ENCODE data around the gene LPIN3. TPM values are rescaled to one million over a fixed set of nuclear protein-coding genes. Genes with fewer than 3 reads are reported as not detected.

LPIN3 gene
- total and polyA plus RNA-seq, 2 donors (not counting 3 experiments of a cell fraction or from before 2014, with no cell fraction given): 2.1 to 3.0 TPM

DNA sequence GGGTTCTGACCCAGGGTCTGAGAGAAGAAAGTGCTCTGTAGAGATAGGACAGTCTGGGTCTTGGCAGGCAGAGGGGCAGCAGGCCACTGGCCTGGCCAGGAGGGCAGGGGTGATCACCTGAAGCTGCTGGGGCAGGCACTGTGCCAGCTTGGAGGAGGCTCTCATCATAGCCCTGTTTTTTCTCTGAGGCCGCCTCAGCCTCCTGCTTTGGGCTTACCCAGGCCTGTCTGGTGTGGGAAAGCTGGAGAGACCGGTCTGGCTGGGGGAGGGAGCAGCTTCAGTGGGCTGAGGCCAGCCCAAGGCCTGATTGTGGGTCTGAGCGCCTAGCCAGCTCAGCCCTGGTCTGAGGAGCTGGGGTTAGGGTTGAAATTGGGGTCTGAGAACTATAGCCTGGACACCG, 3.9 kb downstream of the LPIN3 start:
- H3K4me2 ChIP-seq (ENCODE audit: insufficient read depth, low read length): no peak overlapping the region
- no peak overlapping the region for H3K27ac ChIP-seq (ENCODE audit: insufficient read depth, low read depth, low read length)
- H3K4me1 ChIP-seq (ENCODE audit: control insufficient read depth, extremely low read depth, insufficient read depth, low read length): peaks cover 8% of the 10 kb centered on the region
- H2AFZ ChIP-seq (ENCODE audit: low read depth, low read length): no peak overlapping the region
- BruUV-seq (replicated peaks): no TSS peak
- H3K9me1 ChIP-seq (replicated peaks; ENCODE audit: control insufficient read depth, extremely low read depth, insufficient read depth, low read length): no peaks in the 10 kb centered on the region
- H3K9ac ChIP-seq (replicated peaks; ENCODE audit: extremely low read depth, insufficient read depth, low read length): no peak overlapping the region
- no peak for FAIRE-seq
- TF ChIP-seq POLR2AphosphoS5 (IDR thresholded peaks at IDR 0.05; ENCODE audit: insufficient read depth, low read depth, low read length) (no peak), POLR2A (IDR thresholded peaks at IDR 0.05; ENCODE audit: low read depth, low read length) (no peak), GATA2 (IDR thresholded peaks at IDR 0.05; ENCODE audit: insufficient read depth, insufficient read length, low read depth, low read length) (no peak), MYC (IDR thresholded peaks at IDR 0.05; ENCODE audit: low read depth, low read length) (no peak), JUN (IDR thresholded peaks at IDR 0.05; ENCODE audit: borderline replicate concordance, insufficient read depth, insufficient read length, low read depth) (no peak), EZH2 (IDR thresholded peaks at IDR 0.05; ENCODE audit: borderline replicate concordance, low read depth, low read length, severe bottlenecking) (no peak), FOS (IDR thresholded peaks at IDR 0.05; ENCODE audit: borderline replicate concordance, insufficient read depth, low read length) (no peak)
- TF ChIP-seq, protein P1, sequence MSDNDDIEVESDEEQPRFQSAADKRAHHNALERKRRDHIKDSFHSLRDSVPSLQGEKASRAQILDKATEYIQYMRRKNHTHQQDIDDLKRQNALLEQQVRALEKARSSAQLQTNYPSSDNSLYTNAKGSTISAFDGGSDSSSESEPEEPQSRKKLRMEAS (IDR thresholded peaks at IDR 0.05; ENCODE audit: insufficient read depth, insufficient read length): no peak
- TF ChIP-seq, protein P2, sequence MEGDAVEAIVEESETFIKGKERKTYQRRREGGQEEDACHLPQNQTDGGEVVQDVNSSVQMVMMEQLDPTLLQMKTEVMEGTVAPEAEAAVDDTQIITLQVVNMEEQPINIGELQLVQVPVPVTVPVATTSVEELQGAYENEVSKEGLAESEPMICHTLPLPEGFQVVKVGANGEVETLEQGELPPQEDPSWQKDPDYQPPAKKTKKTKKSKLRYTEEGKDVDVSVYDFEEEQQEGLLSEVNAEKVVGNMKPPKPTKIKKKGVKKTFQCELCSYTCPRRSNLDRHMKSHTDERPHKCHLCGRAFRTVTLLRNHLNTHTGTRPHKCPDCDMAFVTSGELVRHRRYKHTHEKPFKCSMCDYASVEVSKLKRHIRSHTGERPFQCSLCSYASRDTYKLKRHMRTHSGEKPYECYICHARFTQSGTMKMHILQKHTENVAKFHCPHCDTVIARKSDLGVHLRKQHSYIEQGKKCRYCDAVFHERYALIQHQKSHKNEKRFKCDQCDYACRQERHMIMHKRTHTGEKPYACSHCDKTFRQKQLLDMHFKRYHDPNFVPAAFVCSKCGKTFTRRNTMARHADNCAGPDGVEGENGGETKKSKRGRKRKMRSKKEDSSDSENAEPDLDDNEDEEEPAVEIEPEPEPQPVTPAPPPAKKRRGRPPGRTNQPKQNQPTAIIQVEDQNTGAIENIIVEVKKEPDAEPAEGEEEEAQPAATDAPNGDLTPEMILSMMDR (IDR thresholded peaks at IDR 0.05; ENCODE audit: extremely low read depth in 1 of 2, insufficient read depth in 1 of 2, low read depth in 1 of 2, low read length in 2 of 2): no peak
- H3K27me3 ChIP-seq (ENCODE audit: control insufficient read depth in 2 of 2, insufficient read depth in 2 of 2, low read length in 2 of 2): no peaks in the 10 kb centered on the region
- POLR2A ChIA-PET: no interaction called here
- H4K20me1 ChIP-seq (replicated peaks; ENCODE audit: control insufficient read depth, extremely low read depth, insufficient read depth, low read length): no peaks in the 10 kb centered on the region
- no peak for DNase-seq (ENCODE audit: low read depth, low spot score)
- no peaks in the 10 kb centered on the region for H3K9me3 ChIP-seq (replicated peaks; ENCODE audit: control insufficient read depth, insufficient read depth, low read length)
- intact Hi-C loops (cut with micrococcal nuclease): no loop called here
- no peaks in the 10 kb centered on the region for H3K79me2 ChIP-seq (ENCODE audit: control insufficient read depth, insufficient read depth, low read length)
- CTCF ChIA-PET: interaction anchor here (0.9 to 8.5 kb wide), 5 partner anchors 67 to 209 kb away, joined by 3 to 295 read pairs (median 3); no protein-coding TSS in a partner anchor
- dilution Hi-C loops (cut with MboI; ENCODE audit: extremely low pct_ligation_motif_present, low sequenced_read_pairs): no loop called here
- H3K36me3 ChIP-seq (ENCODE audit: control insufficient read depth in 2 of 2, extremely low read depth in 1 of 2, insufficient read depth in 2 of 2, low read length in 2 of 2): no peaks in the 10 kb centered on the region
- no peak overlapping the region for H3K4me3 ChIP-seq (replicated peaks in 1 of 3; ENCODE audit: insufficient read depth in 1 of 3, low read depth in 1 of 3, low read length in 3 of 3)
